Esophagus muscularis mucosa (tissue), 4 donors: ENCODE data around the gene EIF4G3. TPM values are rescaled to one million over a fixed set of nuclear protein-coding genes. Genes with fewer than 3 reads are reported as not detected.

ENCODE experiments used
- DNase-seq: peaks from one replicate; pipeline ENCODE4 v3.0.0-alpha.2; 2017; ENCODE audit errors: extremely low spot score
- H3K27ac ChIP-seq, 4 donors: fragments of 200-600 bp; sonication (generic); replicated peaks in 1 of 4; 1 replicate in 3 of 4; 2 replicates in 1 of 4; pipeline ENCODE4 v1.5.1; 2016 to 2019; ENCODE audit warnings: mild to moderate bottlenecking in 1 of 4
- H3K27me3 ChIP-seq, 4 donors: fragments of 200-600 bp; sonication (generic); one replicate each; pipeline versions ENCODE4 v1.5.1 to v1.6.0; 2016 to 2019
- H3K36me3 ChIP-seq, 4 donors: fragments of 200-600 bp; sonication (generic); one replicate each; pipeline ENCODE4 v1.5.1; 2016 to 2019
- H3K4me1 ChIP-seq, 4 donors: fragments of 200-600 bp; sonication (generic); one replicate each; pipeline ENCODE4 v1.5.1; 2016 to 2019
- H3K4me3 ChIP-seq, 4 donors: fragments of 200-600 bp; sonication (generic); 1 replicate in 2 of 4; 2 replicates in 2 of 4; pipeline ENCODE4 v1.5.1; 2016 to 2019; ENCODE audit warnings: mild to moderate bottlenecking in 4 of 4, moderate library complexity in 1 of 4
- H3K9me3 ChIP-seq, 4 donors: fragments of 200-600 bp; sonication (generic); 1 replicate in 3 of 4; 2 replicates in 1 of 4; pipeline ENCODE4 v1.5.1; 2016 to 2019
- EP300 ChIP-seq: sonication (generic); formaldehyde crosslinking; IDR thresholded peaks from one replicate; pipeline ENCODE4 v1.6.1; 2017; ENCODE audit warnings: antibody characterized with exemption
- POLR2A ChIP-seq: fragments of 450-650 bp; IDR thresholded peaks from one replicate; pipeline ENCODE4 v1.6.1; 2017; ENCODE audit warnings: antibody characterized with exemption, moderate library complexity, mild to moderate bottlenecking, low read depth
- POLR2AphosphoS5 ChIP-seq, 2 donors: sonication (generic); formaldehyde crosslinking; IDR thresholded peaks; one replicate each; pipeline ENCODE4 v1.6.1; 2017; ENCODE audit warnings: antibody characterized with exemption in 2 of 2
- WGBS: methylation state at CpG from one replicate; pipeline ENCODE4 v1.1.5; 2018; 5-methylcytosine and 5-hydroxymethylcytosine counted together
- intact Hi-C: fragments of 100-400 bp; cut with DNase I; formaldehyde crosslinking; loops from one replicate; pipeline ENCODE4 v1.15.1; 2023
- total RNA-seq, 4 donors: library from RNA; depleted of rRNA; stranded (reverse); fragments of >200 nt; gene quantifications; one replicate each; pipeline versions ENCODE4 v1.1.0 to v1.2.1, GENCODE V29; 2016
- TF ChIP-seq, protein P1 (sequence below), 3 experiments: fragments of 200-600 bp in 2 of 3; fragments of 450-650 bp in 1 of 3; sonication (generic) in 2 of 3; IDR thresholded peaks; one replicate each; pipeline ENCODE4 v1.5.1; 2017 to 2019; ENCODE audit warnings: antibody characterized with exemption in 3 of 3, mild to moderate bottlenecking in 2 of 3, moderate library complexity in 1 of 3

EIF4G3 gene
- total RNA-seq, 4 donors from 2014 or later, result 43.7 to 64.0 (median 62.2) TPM

DNA sequence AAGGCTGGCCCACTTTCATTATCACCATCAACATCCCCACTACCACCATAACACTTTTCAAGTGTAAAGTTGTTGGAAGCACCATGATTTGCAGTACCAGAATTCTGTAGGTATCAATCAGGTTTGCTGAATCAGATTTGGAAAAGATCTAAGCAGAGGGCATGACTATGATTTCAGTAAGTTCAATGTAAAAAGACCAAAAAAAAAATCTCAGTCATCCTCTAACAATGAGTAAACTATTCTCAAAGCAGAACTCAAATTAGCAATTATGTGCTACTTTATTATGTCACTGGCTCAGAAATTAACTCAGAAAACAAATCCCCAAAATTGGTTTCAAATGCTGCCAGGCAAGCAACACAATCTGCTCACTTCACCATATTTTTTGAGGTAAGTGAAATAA, 201.7 kb downstream of the EIF4G3 start:
- H3K4me1 ChIP-seq, result no peaks in the 10 kb centered on the region
- H3K9me3 ChIP-seq, result no peaks in the 10 kb centered on the region
- peaks cover 6 to 30% (median 20%) of the 10 kb centered on the region in 4 donors for H3K36me3 ChIP-seq
- H3K4me3 ChIP-seq, result no peak overlapping the region
- no peak for DNase-seq
- intact Hi-C loops, result no loop called here
- TF ChIP-seq POLR2A (no peak), POLR2AphosphoS5 (IDR thresholded peaks at IDR 0.05) (no peak), EP300 (no peak)
- TF ChIP-seq, protein P1, sequence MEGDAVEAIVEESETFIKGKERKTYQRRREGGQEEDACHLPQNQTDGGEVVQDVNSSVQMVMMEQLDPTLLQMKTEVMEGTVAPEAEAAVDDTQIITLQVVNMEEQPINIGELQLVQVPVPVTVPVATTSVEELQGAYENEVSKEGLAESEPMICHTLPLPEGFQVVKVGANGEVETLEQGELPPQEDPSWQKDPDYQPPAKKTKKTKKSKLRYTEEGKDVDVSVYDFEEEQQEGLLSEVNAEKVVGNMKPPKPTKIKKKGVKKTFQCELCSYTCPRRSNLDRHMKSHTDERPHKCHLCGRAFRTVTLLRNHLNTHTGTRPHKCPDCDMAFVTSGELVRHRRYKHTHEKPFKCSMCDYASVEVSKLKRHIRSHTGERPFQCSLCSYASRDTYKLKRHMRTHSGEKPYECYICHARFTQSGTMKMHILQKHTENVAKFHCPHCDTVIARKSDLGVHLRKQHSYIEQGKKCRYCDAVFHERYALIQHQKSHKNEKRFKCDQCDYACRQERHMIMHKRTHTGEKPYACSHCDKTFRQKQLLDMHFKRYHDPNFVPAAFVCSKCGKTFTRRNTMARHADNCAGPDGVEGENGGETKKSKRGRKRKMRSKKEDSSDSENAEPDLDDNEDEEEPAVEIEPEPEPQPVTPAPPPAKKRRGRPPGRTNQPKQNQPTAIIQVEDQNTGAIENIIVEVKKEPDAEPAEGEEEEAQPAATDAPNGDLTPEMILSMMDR (IDR thresholded peaks at IDR 0.05), result no peak
- no peaks in the 10 kb centered on the region for H3K27me3 ChIP-seq
- H3K27ac ChIP-seq, result no peak overlapping the region

DNA sequence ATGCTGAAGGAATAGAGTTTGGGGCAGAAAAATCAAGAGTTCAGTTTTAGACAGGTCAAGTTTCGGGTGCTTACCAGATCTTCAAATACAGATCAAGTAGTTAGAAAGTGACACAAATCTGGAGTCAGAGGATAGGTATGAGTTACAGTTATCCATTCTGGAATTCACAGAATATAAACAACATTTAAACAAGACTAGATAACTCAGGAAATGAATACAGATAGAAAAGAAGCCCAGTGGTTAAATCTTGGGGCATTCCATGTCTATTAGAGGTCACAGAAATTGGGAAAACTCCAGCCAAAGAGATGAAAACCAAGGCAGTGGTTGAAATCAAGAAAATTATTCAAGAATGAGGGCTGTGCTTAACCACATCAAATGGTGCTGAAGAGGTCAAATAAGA, 202.6 kb downstream of the EIF4G3 start:
- DNase-seq, result no peak
- no peak overlapping the region for H3K4me3 ChIP-seq
- peaks cover 6 to 39% (median 23%) of the 10 kb centered on the region in 4 donors for H3K36me3 ChIP-seq
- 89% methylated on average over 1 of the region's 1 CpG for WGBS
- no peaks in the 10 kb centered on the region for H3K4me1 ChIP-seq
- TF ChIP-seq, protein P1 (IDR thresholded peaks at IDR 0.05), result no peak
- no peak for TF ChIP-seq POLR2A
- no peak for TF ChIP-seq EP300
- intact Hi-C loops, result no loop called here
- H3K9me3 ChIP-seq, result no peaks in the 10 kb centered on the region
- H3K27ac ChIP-seq, result no peak overlapping the region
- H3K27me3 ChIP-seq, result no peaks in the 10 kb centered on the region

DNA sequence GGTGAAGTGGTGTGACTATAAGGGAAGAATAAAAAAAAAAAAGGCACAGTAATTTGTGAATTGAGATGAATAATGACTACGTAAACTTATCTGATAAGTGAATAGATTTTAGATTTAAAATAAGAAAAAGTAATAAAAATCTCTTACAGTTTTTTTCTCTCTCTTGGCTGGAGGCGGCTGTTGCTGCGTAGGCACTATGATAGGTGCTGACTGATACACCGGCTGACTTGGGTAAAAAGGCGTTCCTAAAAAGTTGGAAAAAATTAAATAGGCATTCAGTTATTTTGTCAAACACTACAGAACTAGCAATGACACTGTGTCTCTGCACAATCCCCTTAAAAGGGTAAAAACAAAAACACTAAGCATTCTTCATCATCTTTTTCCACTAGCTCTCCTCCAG, 203.8 kb downstream of the EIF4G3 start:
- TF ChIP-seq POLR2AphosphoS5 (IDR thresholded peaks at IDR 0.05), result no peak
- TF ChIP-seq EP300, result no peak
- TF ChIP-seq, protein P1 (IDR thresholded peaks at IDR 0.05), result no peak
- no peak for TF ChIP-seq POLR2A
- 92% methylated on average over 5 of the region's 5 CpGs for WGBS

DNA sequence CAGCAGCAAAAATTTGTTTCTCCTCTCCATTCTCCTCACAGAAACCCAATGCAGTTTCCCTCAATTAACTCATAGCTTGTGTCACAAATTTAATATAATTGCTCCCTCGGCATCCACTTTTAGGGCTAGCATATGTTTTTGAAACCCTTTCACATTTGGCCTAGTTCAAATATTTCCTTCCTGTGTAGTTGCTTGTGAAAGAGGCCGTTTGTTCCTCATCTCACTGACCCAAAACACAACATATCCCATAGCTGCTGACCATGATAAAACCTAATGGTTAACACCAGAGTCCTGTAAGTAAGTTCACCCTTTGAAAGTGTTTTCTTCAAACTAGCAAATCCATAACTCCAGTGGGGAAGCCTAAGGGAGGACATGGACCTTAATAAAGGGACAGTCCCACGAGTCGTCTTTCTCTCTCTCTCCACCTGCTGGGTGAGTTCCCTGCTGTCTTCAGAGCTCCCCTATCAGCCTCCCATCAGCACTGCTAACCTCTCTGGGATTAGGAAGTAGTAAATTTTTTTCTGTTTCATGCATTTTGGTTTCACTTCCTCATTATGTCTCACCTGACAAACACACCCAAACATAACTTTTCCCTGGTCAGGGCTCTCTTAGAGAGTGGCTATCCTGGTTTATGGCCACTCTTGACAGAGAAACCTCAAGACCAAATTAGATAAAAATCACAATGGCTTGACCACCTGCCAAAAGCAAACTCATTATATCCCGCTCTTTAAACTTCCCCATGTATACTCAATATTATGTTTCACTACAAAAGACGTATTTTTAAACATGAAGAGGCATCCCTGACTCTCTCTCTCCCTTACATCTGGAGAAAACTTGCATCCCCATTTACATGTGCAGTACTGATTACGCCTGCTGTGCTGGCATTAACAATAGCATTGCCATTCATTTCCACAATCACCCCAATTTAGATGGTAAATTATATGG, 211.9 kb downstream of the EIF4G3 start:
- DNase-seq, result no peak
- H3K4me3 ChIP-seq, result no peak overlapping the region

More for the DNA sequence above, 203.8 kb downstream of the EIF4G3 start:
- no peak for DNase-seq
- Histone ChIP-seq H3K4me3 (no peak overlapping the region), H3K4me1 (no peaks in the 10 kb centered on the region), H3K27ac (no peak overlapping the region), H3K9me3 (no peaks in the 10 kb centered on the region), H3K27me3 (no peaks in the 10 kb centered on the region), H3K36me3 (peaks cover 6 to 47% (median 31%) of the 10 kb centered on the region in 4 donors)
- intact Hi-C loops, result no loop called here

More for the DNA sequence above, 211.9 kb downstream of the EIF4G3 start:
- no peaks in the 10 kb centered on the region for H3K9me3 ChIP-seq
- intact Hi-C loops, result no loop called here
- H3K27me3 ChIP-seq, result no peaks in the 10 kb centered on the region
- peaks cover 0 to 5% (median 0%) of the 10 kb centered on the region in 4 donors for H3K4me1 ChIP-seq
- TF ChIP-seq EP300, result no peak
- TF ChIP-seq POLR2AphosphoS5 (IDR thresholded peaks at IDR 0.05), result no peak
- no peak for TF ChIP-seq POLR2A
- TF ChIP-seq, protein P1 (IDR thresholded peaks at IDR 0.05), result no peak
- H3K36me3 ChIP-seq, result peaks cover 0 to 23% (median 18%) of the 10 kb centered on the region in 4 donors
- 76% methylated on average over 7 of the region's 7 CpGs for WGBS
- no peak overlapping the region for H3K27ac ChIP-seq
